AML-193 (cell line): ENCODE results near the gene DAZL.

Experiments
- DNase-seq, 2 experiments: peaks; one replicate each; lab custom pipeline; 2025; lab: John Stamatoyannopoulos, UW

Gene DAZL, protein sequence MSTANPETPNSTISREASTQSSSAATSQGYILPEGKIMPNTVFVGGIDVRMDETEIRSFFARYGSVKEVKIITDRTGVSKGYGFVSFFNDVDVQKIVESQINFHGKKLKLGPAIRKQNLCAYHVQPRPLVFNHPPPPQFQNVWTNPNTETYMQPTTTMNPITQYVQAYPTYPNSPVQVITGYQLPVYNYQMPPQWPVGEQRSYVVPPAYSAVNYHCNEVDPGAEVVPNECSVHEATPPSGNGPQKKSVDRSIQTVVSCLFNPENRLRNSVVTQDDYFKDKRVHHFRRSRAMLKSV

DNA sequence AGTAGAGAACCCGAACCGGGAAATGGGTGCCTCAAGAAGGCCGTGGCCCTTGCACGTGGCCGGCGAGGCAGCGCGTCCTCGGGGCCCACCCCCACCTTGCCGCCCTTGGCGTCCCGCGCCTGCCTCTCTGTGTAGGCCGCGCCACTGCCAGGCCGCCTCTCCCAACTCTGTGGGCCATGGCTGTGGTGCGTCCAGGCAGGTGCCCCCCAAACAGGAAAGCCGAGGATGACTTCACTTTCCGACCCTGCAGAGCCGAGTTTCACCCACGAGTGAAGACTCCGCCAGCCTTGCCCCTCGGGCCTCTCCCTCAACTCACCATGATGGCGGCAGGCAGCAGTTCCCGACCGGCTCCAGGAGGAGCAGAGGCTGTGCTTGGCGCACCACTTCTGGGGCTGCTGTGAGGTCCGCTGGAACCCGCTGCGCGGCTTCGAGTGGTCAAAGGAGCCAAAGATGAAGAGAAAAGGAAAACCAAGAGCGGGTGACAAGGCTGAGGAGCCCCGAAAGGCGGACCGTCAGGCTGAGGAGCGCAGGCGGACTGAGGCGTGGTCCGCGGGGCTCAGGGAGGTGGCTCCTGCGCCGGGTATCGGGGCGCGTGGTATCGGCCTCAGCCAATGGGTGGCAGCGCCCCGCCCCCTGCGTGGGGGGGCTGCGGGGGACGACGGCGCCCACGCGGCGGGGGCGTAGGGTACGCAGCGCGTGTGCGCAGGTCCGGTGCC is at the start of gene DAZL:
Gene DAZL, minus strand, starts transcription at position 537 of the 716 bp plus-strand sequence. Its CDS starts 218 bp downstream, at position 319.
- DNase-seq: no peak

DNA sequence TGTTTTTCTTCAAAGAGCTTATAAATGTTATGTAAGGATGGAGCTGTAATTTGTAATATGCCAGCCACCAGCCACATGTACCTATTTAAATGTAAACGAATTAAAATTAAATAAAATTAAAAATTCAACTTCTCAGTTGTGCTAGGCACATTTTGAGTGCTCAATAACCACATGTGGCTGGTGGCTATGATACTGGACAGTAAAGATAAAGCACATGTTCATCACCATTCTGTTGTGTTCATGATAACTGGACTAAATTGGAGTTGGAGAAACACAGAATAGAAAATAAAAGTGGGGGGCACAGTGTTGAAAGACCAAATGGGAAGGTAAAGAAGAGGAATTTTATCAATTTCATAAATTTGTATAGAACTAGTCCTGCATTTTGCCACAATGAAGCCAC is 49.8 kb upstream of the DAZL start:
- DNase-seq: no peak

DNA sequence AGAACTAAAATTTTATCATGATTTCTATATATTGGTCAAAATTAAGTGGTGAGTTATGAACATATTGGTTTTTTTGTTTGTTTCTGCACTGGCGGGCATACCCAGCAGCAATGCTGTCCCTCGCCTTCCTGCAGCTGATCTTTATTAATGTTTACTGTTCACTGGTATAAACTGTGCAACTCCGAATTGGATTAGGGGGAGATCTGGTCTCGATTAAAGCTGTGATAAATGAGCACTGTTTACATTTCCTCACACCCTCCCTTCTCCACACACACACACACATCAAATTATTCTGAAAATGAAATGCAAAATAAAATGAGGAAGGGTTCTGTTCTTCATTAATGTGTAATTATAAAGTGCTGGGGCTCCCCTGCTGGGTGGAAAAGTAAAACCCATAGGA is 48.5 kb upstream of the DAZL start:
- DNase-seq: no peak

DNA sequence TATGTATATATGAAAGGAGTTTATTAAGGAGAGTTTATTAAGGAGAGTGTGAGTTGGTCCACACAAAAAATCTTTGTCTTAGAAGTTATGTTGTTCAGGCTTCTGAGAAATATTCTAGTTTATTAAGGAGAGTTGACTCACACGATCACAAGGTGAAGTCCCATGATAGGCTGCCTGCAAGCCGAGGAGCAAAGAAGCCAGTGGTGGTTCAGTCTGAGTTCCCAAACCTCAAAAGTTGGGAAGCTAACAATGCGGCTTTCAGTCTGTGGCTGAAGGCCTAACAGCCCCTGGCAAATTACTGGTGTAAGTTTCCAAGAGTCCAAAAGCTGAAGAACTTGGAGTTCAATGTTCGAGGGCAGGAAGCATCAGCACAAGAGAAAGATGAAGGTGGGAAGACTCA is 42.4 kb upstream of the DAZL start:
- no peak for DNase-seq

DNA sequence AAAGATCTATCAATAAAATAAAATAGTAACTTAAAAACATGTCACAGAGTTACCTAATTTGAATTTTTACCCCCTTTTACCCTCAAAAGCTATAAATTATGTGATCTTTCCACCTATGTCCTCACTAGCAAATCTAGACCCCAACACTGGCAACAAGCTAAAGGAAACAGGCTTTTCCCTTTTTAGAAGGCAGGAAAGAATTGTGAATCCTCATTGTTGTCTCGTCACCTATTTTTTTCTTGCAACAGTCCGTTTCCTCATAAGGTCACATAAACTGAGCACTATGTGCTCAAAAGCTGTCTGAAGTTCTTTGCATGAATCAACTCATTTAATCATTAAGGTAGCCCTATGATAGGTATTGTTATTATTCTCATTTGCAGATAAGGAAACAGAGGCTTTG is 34.6 kb upstream of the DAZL start:
- DNase-seq: no peak

DNA sequence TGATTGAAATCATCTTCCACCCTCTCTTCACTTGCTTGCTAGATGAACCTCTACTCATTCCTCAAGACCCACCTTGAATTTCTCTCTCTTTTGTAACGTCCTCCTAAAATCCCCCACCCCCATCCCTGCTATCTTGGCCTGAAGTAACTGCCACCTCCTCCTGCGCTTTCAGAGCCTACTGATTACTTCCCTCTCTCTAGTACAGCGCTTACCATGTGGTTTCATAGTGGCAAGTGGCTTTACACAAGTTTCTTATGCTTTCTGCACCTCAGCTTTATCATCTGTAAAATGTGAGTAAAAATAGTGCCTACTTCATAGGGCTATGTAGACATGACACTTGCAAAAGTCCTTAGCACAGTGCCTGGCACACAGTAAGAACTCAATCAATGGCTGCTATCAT is 28.7 kb upstream of the DAZL start:
- DNase-seq: no peak

DNA sequence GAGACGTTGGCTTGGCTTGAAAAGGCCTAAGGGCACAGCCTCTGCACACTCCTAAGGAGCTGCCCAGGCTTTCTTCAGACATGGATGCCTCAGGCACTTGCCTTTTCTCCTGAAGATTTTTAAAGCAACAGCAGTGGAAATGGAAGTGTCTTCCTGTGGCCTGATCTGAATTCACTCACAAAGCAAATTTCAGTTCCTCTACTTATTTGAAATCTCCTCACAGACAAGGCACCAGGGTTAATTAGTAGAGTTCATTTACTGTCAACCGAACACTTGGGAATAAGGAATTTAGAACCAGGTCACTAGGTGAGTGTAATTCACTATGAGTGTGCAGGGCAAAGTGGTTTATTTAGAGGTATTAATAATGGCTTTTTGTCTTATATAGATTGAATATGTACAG is 27.2 kb upstream of the DAZL start:
- no peak for DNase-seq

DNA sequence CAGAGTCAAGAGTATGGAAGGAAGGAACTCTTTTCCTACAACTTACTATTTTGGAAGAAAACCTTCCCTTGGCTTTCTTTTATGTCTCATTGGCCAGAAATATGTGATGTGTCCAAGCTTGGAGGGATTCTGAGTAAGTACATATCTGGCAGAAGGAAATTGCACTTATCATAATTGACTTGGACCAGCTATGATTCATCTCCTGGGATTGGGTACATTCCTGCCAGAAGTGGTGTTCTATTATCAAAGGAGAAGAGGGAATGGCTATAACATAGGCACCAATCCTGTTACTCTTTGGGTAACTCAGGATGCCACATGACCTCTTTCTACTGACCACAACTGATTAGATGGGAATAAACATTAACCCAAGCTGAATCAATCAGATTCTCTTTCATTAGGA is 13.5 kb upstream of the DAZL start:
- DNase-seq: no peak

DNA sequence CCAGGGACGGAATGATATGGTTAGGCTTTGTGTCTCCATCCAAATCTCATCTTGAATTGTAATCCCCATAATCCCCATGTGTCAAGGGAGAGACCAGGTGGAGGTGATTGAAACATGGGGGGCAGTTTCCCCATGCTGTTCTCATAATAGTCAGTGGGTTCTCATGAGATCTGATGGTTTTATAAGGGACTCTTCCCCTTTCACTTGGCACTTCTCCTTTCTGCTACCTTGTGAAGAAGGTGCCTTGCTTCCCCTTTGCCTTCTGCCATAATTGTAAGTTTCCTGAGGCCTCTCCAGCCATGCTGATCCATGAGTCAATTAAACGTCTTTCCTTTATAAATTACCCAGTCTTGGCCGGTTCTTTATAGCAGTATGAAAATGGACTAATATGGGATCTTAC is 11.9 kb upstream of the DAZL start:
- DNase-seq: peak in 1 of 2 experiments; percentile 2

DNA sequence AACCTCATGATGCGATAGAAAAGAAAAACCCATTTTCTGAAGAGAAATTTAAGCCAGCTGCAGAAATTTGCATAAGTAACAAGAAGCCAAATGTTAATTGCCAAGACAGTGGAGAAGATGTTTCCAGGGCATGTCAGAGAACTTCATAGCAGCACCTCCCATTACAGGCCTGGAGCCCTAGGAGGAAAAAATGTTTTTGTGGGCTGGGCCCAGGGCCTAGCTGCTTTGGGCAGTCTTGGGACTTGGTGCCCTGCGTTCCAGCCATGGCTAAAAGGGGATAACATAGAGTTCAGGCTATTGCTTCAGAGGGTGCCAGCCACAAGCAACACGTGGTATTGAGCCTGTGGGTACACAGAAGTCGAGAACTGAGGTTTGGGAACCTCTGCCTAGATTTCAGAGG is 10.9 kb upstream of the DAZL start:
- DNase-seq: no peak

DNA sequence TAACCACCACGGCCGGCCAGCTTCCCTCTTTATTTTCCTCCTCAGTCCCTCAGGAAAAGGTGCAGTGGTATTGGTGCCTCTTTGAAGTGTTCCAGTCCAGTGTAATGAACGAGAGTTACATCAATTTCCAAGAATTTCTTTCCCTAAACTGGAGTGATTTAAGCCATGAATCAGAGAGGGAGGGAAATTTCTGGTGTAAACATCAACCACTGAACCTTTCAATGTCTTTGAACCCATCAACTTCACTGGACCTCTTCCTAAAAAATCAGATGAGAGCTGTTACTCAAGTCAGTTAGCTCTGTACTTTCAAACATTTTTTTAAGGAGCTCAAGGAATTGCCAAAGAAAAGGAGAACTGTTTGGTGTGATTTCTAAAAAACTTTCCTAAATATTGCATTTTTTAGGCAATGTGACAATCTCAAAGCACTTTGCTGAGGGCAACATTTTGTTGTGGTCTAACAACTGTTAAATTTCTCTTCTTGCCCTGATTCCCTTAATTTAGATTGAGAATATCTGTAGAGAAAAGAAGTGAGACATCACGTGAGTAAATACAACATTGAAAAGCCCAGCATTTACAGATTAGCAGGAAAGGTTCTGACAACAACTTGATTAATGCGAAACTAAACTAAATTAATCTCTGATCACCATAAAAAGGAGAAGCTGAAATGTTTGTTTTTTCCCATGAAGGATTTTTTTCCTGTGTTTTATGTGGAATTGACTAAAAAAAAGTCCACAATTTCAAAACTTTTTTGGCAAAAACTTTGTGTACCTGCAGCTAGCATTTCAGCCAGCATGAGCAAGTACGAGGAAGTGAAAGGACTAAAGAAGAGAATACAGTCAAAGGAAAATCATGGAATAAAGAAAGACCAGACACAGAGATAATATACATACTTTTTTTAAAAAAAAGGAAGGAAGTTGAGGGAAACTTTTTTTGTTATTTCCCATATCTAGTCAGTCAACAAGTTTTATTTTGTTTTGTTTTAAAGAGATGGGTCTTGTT is 9.1 kb upstream of the DAZL start:
- DNase-seq: no peak

DNA sequence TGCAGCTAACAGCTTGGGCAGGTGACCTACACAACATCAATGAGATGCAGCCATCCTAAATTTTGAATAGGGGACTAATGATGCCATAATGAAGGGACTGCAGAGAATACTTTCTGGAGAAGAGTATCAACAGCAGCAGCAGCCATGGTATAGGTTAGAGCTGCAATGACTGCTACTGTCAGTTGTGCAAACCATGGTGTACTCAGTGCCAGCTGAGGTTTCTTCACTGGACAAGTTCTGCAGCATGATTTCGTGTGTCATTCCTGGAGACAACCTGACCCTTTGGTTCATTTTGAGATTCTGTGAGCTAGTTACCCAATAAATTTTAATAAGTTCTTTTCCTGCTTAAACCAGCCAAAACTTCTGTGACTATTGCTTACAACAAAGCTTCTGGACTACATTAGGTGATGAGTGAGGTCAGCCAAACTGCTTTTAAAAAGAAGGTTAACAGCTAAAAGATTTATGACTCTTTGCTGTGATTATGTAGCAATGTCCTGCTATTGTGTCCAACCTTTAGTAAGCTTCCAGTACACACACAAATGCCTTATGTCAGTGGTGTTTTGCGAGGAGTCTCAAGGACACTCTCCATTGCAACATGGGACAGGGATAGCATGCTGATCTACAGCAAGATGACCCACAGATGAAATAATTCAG is 4.8 kb upstream of the DAZL start:
- DNase-seq: no peak

DNA sequence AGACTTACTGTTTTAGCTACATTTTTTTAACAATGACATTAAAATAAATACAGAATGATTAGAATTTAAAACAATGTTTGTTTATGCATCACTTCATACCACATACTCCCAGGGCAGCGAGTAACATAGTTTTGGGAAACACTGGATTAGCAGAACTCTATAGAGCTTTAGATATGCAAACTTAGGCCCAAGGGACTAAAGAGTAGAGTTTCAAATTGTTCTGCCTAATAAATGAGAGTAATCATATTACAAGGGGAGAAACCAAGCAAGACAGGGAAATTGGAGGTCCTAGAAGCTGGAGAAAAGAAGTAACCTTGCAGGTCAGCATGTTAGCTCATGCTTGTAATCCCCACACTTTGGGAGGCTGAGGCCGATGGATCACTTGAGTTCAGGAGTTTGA is 3.6 kb upstream of the DAZL start:
- DNase-seq: no peak

DNA sequence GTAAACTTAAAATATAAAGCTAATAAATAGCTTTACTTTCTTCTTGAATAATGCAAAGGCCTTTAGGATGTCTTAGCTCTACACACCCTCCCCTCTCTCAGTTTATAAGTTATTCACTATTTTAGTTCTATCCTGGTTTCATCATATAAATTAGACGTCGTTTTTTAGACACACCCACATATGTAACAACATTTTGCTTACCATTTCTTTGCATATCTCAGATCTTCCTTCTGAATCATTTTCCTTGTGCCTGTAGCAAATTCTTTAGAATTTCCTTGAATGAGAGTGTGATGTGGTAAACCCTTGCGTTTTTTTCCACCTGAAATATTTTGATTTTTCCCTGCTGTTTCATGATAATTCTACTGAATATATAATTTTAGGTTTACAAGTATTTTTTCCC is 2.5 kb upstream of the DAZL start:
- no peak for DNase-seq

DNA sequence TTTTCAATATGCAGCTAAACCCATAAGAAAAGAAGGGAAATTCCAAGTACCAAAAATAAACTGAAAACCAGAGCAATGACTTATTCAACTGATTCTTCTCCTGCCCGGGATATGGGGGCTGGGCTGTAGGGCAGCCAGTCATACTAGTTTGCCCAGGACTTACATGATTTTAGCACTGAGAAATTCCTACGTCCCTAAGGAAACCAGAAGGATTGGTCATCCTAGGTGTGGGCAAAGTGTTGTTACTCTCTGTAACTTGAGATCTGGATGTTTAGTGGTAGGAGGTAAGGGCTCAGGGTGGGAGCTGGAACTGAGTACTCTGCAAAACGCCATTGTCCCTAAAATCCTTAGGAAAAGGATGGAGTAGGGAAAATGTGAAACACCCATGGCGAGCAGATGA is 1.2 kb upstream of the DAZL start:
- DNase-seq: no peak

DNA sequence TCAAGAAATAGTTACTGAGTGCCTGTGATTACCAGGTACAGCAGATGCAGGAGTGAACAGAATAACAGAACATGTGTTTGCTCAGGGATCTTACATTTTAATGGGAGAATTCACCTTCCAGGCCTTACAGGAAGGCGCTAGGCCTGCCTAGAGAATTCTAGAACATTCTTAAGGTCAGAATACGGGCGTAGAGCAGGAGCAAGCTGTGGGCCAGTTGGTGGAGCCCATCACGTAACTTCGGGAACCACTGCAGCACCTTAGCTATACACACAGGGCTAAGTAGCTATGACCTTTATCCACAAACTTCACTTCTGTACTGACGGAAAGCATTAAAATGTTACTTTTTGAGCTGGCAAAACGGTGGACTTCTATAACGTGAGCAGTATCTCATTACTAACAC is 743 bp upstream of the DAZL start:
- no peak for DNase-seq

DNA sequence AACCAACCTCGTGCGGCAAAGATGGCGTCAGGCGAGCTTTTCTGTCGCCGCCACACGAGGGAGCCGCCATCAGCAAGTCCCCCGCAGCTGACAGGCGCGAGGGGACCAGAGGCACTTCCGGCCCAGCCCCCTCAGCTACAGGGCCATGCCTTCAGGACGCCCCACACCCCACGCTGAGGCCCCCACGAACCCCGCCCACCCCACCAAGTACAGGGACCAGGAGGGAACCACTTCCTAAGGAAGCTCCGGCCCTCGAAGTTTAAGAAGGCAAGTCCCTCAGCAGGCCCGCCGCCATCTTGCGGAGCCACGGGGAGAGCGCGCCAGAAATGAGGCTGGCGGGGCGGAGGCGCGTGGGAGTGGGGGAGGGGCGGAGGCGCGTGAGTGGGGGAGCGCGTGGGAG is 790 bp downstream of the DAZL start:
- DNase-seq: no peak

DNA sequence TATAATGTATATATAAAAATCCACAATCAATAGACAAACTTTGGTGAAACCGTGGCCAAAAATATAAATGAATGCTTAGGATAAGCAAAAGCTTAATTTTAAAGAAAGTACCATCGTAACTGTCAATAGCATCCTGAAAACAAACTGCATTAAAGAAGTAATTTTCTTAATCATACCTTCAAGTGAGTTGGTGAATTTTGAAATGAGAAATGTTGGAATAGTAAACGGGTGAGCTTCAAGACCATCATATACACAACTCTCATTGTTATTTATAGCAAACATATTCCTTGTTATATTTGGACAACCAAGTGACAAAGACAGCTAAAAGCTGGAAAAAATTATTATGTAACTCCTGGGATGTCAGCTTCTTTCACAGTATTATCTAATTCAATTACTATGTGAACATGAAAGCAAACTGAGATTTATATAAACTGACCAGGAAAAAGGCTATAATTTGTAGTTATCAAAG is 3.7 kb downstream of the DAZL start:
- no peak for DNase-seq

DNA sequence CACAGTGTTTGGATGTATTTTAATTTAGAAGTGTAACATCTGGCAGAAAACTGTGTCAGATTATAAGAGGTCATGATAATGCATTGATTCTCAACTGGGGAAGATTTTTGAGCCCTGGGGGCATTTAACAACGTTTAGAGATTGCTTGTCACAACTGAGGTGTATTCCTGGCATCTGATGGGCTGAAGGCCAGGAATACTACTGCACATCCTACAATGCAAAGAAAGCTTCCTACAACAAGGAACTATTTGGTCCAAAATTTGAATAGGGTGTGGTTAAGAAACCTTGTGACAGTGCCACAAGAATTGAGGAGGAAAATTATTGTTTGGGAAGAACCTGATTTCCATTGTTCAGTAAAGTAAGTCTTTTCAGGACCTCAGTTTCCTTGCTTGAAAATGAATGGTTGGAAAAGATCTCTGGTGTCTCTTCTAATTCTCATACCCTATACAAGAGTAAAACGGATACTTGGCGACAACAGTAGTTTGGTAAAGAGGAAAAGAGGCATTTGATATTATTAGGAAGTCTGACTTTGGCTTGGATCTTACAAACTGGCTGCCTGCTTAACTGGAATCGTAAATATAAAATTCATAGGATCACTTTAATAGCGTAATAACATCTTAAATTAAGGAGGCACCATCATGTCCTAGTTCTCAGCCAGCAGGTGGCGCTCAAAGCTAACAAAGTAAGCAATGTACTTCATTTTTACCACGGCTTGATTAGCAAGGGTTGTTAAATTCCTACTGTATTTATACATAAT is 4.3 kb downstream of the DAZL start:
- peak; percentile 56 to 73 for DNase-seq

DNA sequence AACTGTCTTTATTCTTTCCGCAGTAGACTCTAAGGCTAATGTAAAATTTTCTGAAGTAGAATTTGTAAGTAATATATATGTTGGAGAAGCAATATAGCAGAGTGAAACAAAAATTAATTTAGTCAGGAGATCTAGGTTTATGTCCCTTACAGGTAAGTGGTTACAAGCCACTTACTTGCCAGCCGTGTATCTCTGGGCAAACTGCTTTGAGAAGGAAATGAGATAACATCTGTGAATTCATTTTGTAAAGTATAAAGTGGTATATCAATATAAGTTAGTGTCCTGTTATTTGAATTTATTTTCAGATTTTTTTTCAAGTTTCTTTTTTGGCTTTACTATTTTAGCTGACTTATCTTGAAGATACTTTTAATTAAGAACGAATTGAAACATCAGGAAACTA is 5.5 kb downstream of the DAZL start:
- DNase-seq: no peak

DNA sequence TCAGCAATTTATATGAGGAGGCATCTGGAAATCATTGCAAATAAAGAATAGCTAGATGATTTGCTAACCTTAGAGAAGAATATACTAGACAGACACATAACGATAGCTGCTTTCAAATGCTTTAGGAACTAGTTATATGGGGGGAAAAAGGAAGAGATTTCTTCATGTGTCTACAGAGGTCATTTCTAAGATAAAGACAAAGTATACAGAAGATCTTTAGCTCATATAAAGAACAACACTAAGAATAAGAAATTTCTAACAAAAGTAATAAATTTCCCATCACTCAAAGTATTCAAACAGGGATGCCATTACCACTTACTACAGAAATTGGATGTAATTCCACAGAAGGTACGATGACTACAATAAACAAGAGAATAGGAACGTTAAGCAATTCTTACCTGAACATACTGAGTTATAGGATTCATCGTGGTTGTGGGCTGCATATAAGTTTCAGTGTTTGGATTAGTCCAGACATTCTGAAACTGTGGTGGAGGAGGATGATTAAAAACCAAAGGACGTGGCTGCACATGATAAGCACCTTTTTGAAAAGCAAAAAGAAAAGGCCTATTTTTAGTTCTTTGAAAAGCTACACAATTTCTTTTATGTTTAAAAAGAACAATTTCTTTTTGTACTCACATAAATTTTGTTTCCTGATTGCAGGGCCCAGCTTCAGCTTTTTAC is 8.7 kb downstream of the DAZL start:
- DNase-seq: no peak
